Measurements from ENCODE around the gene ADAM19.

ADAM19 gene

GRCh38 chr5:157563373-157563928, 12.1 kb downstream of the ADAM19 start:
- DNase-seq (ENCODE audit: low read depth in 3 of 3), result no peak

- no peak for DNase-seq (ENCODE audit: low read depth in 3 of 3)
These were observed 13.4 kb downstream of the ADAM19 start for GRCh38 chr5:157562111-157562581.

- no peak for DNase-seq (ENCODE audit: low read depth in 3 of 3)
These were observed 14.5 kb downstream of the ADAM19 start for GRCh38 chr5:157561110-157561509.

GRCh38 chr5:157559301-157559700, 16.3 kb downstream of the ADAM19 start:
- no peak for DNase-seq (ENCODE audit: low read depth in 3 of 3)

GRCh38 chr5:157558681-157559080, 16.9 kb downstream of the ADAM19 start:
- DNase-seq (ENCODE audit: low read depth in 3 of 3), result no peak

- no peak for DNase-seq (ENCODE audit: low read depth in 3 of 3)
These were observed 17.5 kb downstream of the ADAM19 start for GRCh38 chr5:157558041-157558595.

GRCh38 chr5:157556615-157557418, 18.8 kb downstream of the ADAM19 start:
- no peak for DNase-seq (ENCODE audit: low read depth in 3 of 3)

- no peak for DNase-seq (ENCODE audit: low read depth in 3 of 3)
These were observed 20.4 kb downstream of the ADAM19 start for GRCh38 chr5:157555037-157555640.

- no peak for DNase-seq (ENCODE audit: low read depth in 3 of 3)
These were observed 21.2 kb downstream of the ADAM19 start for GRCh38 chr5:157554179-157555036.

GRCh38 chr5:157552650-157553049, 22.9 kb downstream of the ADAM19 start:
- no peak for DNase-seq (ENCODE audit: low read depth in 3 of 3)

GRCh38 chr5:157550663-157551062, 24.9 kb downstream of the ADAM19 start:
- DNase-seq (ENCODE audit: low read depth in 3 of 3), result no peak

GRCh38 chr5:157549954-157550549, 25.5 kb downstream of the ADAM19 start:
- no peak for DNase-seq (ENCODE audit: low read depth in 3 of 3)

- no peak for DNase-seq (ENCODE audit: low read depth in 3 of 3)
These were observed 26.3 kb downstream of the ADAM19 start for GRCh38 chr5:157549283-157549629.

- DNase-seq (ENCODE audit: low read depth in 3 of 3), result no peak
These were observed 26.9 kb downstream of the ADAM19 start for GRCh38 chr5:157548513-157549282.

GRCh38 chr5:157547941-157548512, 27.5 kb downstream of the ADAM19 start:
- no peak for DNase-seq (ENCODE audit: low read depth in 3 of 3)

GRCh38 chr5:157546456-157547100, 29.0 kb downstream of the ADAM19 start:
- DNase-seq (ENCODE audit: low read depth in 3 of 3), result no peak

GRCh38 chr5:157545610-157546310, 29.8 kb downstream of the ADAM19 start:
- DNase-seq (ENCODE audit: low read depth in 3 of 3), result no peak

GRCh38 chr5:157544623-157544989, 31.0 kb downstream of the ADAM19 start:
- no peak for DNase-seq (ENCODE audit: low read depth in 3 of 3)
